ENCODE measurements around the gene SGCA.

DNA sequence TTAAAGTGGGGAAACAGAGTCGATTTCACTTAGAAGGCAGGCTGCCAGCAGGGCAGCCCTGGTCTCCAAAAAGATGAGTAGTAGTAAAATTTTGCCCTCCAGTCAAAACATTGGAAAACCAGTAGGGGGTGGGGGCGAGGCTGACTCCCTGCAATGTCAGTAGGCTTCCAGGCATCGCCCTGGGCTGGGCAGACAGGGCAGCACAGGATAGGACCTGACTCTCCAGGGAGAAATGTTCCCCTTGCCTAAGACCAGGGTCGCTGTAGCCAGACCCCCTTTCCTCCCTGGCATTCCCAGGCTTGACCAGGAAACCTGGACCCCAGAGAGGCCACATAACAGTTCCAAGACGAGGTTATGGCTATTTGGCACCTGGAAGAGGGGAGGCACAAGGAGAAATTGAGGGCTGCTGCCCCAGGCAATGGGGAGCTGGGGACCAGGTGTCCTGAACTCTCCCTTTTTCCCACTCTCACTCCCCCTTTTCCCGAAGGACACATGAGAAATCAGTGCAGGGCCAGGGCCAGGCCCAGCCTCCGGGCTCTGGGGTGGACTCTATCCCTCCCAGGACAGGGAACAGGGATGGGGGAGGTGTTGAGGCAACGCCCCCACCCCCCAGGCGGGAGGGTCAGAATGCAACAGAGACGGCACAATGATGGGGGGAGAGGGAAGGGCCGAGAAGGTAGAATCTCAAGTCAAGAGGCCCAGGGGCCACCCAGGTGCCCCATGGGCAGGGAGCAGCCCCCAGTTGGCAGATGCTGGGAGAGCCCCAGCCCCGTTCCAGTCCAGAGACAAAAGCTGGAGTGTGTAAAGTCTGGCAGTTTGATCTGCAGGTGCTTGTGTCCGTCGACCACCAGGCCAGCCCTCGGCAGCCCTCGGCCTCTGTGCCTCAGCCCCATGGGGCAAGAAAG is 31.3 kb upstream of the SGCA start:
- TF ChIP-seq POLR2AphosphoS5 (IDR thresholded peaks at IDR 0.05; ENCODE audit: insufficient read depth, low read depth, low read length) (no peak), GATA2 (IDR thresholded peaks at IDR 0.05; ENCODE audit: insufficient read depth, insufficient read length, low read depth, low read length) (no peak), POLR2A (IDR thresholded peaks at IDR 0.05; ENCODE audit: low read depth, low read length) (no peak), EZH2 (IDR thresholded peaks at IDR 0.05; ENCODE audit: borderline replicate concordance, low read depth, low read length, severe bottlenecking) (no peak), JUN (IDR thresholded peaks at IDR 0.05; ENCODE audit: borderline replicate concordance, insufficient read depth, insufficient read length, low read depth) (no peak)
- TF ChIP-seq, protein P1, sequence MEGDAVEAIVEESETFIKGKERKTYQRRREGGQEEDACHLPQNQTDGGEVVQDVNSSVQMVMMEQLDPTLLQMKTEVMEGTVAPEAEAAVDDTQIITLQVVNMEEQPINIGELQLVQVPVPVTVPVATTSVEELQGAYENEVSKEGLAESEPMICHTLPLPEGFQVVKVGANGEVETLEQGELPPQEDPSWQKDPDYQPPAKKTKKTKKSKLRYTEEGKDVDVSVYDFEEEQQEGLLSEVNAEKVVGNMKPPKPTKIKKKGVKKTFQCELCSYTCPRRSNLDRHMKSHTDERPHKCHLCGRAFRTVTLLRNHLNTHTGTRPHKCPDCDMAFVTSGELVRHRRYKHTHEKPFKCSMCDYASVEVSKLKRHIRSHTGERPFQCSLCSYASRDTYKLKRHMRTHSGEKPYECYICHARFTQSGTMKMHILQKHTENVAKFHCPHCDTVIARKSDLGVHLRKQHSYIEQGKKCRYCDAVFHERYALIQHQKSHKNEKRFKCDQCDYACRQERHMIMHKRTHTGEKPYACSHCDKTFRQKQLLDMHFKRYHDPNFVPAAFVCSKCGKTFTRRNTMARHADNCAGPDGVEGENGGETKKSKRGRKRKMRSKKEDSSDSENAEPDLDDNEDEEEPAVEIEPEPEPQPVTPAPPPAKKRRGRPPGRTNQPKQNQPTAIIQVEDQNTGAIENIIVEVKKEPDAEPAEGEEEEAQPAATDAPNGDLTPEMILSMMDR (IDR thresholded peaks at IDR 0.05; ENCODE audit: extremely low read depth in 1 of 2, insufficient read depth in 1 of 2, low read depth in 1 of 2, low read length in 2 of 2): no peak

Data from endothelial cell of umbilical vein (primary cell).